Measurements from ENCODE around the gene MIB2.

Gene MIB2

GRCh38 chr1:1678581-1679380, 63.5 kb downstream of the MIB2 start:
- peaks cover 25% of the 10 kb centered on the region for H3K4me1 ChIP-seq (ENCODE audit: control insufficient read depth, insufficient read depth, low read length)
- peak overlapping the region; percentile 41 for H3K9ac ChIP-seq (ENCODE audit: low read length)
- no peaks in the 10 kb centered on the region for H3K9me3 ChIP-seq (ENCODE audit: control insufficient read depth, insufficient read depth, low read depth, low read length)
- no peaks in the 10 kb centered on the region for H3K27me3 ChIP-seq (ENCODE audit: control insufficient read depth, insufficient read depth, low read length)
- H3K4me3 ChIP-seq (ENCODE audit: low read depth, low read length): no peak overlapping the region
- H3K27ac ChIP-seq (ENCODE audit: low read depth, low read length): peak overlapping the region; percentile 38
- H3K36me3 ChIP-seq (ENCODE audit: control insufficient read depth, insufficient read depth, low read length): peaks cover 3% of the 10 kb centered on the region; the same call in 1 of the 2 replicates

Measured in HUES6 (cell line).